Non-pigmented ciliary epithelial cell (primary cell): ENCODE results near the gene FRMPD2.
"Not testable (repeated sequence)": the region's sequence is repeated elsewhere in the genome, so short reads cannot be mapped to it uniquely, and the experiment has no call there.

ENCODE experiments used
- DNase-seq: peaks from one replicate; pipeline ENCODE4 v3.0.0-alpha.2; 2010; ENCODE audit warnings: low read depth

The FRMPD2 gene

DNA sequence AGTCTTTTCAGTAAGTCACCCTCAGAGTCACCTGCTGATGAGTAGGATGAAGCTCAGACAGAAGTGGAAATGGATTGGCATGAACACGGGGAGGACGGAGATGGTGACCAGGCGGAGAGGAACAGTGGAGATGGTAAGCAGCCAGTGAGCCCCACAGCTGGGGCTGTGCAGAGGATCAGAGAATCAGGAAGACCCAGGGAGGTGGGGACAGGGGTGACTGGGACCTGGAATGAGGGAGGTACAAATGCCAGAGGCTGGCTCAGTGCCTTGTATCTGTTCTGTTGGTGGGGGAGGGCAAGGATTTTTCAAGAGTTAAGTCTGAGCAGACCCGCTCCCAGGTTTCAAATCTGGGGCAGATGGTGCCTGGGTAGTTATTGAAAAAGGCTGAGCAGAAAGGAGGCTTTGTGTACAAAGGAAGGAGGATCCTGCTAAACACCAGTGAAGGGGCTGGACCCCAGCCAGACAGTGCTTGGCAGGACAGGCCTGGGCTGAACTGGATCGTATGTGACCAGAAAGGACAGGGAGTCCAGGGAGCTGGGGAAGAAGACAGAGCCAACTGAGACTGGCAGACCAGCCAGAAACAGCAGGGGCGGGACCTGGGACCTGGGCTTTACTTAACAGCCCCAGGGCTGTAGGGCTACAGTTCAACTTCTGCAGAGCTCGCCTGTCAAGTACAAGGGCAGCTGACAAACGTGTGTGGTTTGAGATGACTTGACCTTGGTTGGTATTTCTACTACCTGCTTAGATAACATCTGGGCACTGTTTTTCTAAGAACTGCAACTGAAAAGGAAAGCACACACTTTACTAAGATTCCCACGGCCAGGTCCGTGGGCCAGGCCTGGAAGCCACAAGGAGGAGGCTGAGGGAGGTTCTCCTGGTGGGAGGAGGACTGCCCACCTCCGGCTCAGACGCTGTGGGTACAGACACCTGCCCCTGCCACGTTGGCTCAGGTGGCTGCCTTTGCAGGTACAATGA is 13.2 kb upstream of the FRMPD2 start:
- no peak for DNase-seq

DNA sequence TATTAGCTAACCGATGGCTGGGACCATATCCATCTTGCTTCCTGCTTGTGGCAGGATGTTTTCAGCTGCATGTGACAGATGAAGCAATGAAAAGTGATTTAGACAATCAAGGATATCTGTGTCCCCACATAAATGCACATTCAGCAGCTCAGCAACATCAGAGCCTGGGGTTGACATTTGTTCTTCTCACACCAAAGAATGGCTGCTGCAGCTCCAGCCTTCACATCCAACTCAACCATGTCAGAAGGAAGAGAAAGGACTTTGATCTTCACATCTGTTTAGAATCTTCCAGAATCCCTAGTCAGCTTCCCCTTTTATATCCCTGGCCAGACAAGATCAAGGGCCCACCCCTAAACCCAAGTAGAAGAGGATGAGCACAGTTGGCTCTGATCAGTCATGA is 11.9 kb upstream of the FRMPD2 start:
- DNase-seq: no peak

DNA sequence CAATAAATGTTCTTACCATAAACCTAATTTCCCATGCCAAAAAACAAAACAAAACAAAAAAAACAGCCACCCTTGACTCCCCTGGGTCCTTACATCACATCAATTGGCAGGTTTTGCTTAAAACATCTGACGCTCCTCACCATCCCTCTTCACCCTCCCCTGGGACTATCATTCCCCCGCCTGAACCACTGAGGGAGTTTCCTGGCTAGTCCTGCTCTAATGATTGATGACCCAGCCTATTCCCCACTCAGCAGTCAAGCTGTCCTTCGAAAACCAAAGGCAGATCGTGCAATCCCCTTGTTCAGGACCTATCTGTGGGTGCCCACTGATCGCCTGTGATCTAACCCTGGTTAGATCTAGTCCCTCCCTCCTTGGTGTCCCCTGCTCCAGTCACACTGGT is 11.2 kb upstream of the FRMPD2 start:
- no peak for DNase-seq

DNA sequence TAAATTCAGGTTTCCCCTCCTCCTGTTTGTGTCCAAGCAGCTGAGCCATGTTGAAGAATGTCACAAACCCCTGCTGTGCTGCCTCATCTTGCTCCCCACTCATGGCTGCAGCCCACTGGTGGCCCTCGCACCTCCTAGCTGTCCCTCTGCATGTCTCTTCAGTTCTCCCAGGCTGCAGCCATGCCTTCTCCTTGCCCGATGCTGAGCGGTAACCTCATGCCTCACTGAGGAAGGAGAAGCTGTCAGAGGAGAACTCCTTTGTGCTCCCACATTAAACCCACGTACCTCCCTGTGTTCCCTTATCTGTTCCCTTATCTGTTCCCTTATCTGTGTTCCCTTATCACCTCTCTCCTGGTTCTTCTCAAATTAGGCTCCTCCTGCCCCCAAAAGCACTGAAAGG is 10.3 kb upstream of the FRMPD2 start:
- DNase-seq: no peak

DNA sequence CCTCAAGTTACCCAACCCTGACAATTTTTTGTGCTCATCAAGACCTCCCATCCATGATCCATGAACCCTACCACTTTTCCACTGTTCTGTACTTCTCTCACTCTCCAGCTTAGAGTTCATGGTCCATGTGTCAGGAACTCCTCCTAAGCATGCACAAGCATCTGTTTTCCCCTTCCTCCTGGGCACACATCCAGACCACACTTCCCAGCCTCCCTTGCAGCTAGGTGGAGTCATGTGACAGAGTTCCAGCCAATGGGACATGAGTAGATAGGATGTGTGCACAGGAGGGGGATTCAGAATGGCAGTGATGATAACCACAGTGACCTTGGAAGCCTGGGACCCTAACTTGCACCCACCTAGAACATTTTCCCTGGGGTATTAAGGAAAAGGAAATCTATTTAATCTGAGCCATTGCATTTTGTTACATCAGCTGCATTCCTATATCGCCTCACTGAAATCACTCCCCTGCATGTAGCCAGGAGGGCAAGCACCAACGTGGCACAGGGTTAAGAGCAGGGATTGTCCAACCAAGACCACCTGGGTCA is 9.6 kb upstream of the FRMPD2 start:
- no peak for DNase-seq

DNA sequence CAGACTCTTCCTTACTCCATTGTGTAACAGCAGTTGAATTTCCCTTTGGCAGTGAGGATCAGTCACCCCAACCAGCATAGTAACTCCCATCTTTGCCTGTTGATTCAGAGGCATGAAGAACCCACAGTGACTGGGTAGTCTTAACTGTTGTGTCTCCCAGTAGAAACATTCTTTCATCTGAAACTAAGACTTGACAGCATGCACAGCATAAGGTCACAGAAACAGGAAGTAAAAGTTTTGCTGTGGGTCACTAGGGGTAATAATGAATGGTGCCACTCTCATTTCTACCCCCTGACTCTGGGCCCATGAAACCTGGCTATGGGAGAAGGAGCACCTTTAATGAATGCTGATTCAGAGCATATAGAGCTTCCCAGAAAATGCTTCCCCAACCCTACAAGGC is 8.3 kb upstream of the FRMPD2 start:
- no peak for DNase-seq

DNA sequence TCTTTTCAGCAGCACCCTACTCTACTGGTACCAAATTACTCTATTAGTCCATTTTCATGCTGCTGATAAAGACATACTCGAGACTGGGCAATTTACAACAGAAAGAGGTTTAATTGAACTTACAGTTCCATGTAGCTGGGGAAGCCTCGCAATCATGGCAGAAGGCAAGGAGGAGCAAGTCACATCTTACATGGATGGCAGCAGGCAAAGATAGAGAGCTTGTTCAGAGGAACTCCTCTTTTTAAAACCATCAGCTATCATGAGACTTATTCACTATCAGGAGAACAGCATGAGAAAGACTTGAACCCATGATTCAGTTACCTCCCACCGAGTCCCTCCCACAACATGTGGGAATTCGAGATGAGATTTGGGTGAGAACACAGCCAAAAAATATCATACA is 7.2 kb upstream of the FRMPD2 start:
- DNase-seq: not testable (repeated sequence)

DNA sequence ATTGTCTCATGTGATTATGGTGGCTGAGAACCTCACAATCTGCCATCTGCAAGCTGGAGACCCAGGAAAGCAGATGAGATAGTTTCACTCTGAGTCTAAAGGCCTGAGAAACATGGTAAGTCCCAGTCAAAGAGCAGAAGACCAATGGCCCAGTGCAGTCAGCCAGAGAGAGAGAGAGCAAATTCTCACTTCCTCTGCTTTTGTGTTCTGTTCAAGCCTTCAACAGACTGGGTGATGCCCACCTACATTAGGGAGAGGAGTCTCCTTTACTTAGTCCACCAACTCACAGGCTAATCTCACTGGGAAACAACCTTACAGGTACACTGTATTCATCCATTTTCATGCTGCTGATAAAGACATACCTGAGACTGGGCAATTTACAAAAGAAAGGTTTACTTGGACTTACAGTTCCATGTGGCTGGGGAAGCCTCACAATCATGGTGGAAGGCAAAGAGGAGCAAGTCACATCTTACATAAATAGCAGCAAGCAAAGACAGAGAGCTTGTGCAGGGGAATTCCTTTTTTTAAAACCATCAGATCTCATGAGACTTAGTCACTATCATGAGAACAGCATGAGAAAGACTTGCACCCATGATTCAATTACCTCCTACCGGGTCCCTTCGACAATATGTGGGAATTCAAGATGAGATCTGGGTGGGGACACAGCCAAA is 4.7 kb upstream of the FRMPD2 start:
- DNase-seq: no peak

DNA sequence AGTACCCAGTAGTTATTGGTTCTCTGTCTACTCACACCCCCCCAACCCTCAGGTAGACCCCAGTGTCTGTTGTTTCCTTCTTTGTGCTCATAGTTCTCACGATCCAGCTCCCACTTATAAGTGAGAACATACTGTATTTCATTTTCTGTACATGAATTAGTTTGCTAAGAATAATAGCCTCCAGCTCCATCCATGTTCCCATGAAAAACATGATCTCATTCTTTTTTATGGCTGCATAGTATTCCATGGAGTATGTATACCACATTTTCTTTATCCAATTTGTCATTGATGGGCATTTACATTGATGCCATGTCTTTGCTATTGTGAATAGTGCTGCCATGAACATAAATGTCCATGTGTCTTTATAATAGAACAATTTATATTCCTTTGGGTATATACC is 2.6 kb upstream of the FRMPD2 start:
- DNase-seq: no peak

DNA sequence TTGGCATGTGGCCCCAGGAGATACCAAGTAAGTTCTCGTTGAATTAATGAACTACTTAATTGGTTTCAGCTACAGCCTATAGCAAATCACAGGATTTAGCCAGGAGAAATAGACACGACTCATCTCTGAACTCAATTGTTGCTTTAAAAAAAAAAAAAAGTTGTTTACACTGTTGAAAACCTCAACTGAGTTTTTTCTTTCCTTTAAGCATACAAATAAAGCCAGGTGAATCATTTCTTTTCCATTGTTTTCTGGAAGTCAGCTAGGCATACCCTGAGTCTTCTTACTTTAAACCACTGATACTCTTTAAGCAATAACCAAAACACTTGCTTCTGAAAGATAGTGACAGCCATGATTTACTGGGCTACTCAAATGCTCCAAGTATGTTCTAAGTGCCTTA is 755 bp downstream of the FRMPD2 start:
- DNase-seq: no peak

DNA sequence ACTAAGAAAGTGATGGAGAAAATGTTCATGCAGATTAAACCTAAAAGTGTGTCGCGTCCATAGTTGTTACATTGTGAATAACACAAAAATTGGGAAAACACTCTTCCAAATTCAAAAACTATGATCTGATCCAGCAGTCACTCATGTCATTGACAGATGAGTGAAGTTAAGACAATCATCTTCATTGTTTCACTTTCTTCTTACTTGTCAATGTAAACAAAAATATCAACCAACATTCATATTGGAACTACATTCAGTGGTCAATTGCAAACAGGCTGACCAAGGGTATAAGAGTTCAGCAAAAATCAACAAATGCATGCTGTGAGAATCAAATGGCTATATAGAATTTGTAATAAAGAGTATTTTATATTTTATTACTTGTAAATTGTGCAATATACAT is 1.8 kb downstream of the FRMPD2 start:
- DNase-seq: no peak

DNA sequence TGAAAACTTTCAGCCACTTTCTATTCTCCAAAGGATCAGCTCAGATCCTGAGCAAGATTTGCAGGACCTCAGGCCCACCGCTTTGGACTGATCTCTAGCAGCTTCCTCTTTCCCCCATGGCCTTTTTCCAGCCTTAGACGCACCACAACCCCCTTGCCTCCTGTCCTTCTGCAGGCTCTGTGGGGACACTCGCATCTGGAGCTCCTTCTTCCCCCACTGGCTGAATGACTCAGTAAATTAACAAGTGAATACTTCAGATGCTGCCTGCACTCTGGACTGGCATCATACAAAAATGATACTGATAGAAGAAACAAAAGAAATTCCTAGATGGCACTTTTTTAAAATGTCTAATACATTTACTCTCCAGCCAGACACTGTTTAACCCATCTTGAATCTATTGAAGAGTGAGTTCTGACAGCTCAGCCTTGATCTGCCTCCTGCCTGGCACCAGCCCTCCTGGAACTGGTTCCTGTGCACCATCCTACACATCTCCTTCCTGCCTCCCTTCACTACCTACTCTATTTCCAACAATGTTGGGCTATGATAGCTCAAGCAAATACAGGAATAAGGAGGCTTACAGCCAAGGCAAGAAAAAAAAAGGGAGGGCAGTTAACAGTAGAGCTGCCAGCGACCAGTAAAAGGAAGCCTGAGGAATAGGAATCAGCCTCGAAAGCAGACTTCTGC is 3.3 kb downstream of the FRMPD2 start:
- DNase-seq: no peak

DNA sequence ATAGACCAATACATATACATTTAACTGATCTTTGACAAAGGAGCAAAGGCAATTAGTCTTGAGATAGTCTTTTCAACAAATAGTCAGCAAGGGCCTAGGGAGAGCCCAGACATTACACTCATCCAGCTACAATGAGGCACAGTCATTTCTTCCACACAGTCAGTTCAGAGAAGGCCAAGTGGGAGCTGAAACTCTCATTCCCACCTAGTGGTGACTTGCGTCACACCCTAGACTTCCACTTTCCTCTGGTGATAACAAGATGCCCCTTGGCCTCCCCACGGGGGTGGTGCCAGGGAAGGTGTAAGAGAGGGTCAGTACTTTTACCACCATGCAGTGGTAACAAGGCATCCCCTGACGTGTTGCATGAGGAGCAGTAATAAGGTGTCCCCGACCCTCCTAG is 8.0 kb downstream of the FRMPD2 start:
- no peak for DNase-seq

DNA sequence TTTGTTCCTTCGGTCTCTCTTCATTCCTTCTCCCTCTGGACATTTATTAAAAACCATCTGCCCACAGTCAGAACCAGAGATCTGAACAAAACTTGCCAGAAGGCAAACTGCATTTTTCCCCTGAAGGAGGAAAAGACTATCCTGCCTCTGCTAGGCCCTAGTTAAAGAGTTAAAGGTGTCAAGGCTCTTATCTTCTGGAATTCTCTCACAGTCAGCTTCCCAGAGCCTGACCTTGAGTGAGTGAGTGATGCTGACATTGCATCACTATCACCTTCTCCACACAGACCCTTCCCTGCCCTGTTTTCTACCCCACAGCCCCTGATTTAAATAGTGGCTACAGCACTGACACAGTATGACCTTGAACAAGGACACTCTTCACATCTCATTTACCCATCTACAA is 16.4 kb downstream of the FRMPD2 start:
- DNase-seq: no peak

DNA sequence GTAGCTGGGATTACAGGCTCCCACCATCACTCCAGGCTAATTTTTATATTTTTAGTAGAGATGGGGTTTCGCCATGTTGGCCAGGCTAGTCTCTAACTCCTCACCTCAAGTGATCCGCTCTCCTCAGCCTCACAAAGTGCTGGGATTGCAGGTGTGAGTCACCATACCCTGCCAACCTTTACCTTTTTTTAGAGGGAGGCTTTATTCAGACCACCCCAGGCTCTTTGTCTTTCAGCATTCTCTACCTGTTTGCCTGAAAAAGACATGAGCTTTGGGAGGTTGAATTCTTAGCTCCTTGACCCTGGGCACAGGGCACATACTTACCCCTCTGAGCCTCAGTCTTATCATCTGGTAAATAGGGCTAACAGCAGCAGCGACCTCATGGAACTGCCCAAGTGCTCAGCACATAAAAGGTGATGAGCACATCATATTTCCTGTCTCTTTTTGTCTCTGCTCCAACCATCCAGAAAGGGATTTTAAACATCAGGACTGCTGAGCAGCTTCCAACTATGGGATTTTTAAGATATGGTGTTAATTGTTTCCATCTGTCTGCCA is 17.0 kb downstream of the FRMPD2 start:
- DNase-seq: no peak

DNA sequence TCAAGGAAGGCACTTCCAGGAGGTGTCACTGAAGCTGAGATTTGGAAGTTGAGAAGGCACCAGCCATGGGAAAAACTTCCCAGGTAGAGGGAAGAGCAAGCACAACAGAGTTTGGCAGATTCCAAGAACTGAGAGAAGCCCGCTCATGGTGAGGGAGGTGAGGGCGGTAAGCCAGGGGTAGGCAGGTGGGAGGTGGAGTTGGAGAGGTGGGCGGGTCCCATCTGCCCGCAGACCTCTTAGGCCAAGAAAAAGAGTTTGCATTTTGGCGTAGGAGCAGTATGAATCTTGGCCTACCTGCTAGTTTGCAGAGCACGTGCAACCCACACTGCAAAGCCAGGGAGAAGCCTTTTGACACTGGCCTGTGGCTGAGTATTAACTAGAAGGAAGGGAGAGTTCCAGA is 18.8 kb downstream of the FRMPD2 start:
- DNase-seq: no peak

DNA sequence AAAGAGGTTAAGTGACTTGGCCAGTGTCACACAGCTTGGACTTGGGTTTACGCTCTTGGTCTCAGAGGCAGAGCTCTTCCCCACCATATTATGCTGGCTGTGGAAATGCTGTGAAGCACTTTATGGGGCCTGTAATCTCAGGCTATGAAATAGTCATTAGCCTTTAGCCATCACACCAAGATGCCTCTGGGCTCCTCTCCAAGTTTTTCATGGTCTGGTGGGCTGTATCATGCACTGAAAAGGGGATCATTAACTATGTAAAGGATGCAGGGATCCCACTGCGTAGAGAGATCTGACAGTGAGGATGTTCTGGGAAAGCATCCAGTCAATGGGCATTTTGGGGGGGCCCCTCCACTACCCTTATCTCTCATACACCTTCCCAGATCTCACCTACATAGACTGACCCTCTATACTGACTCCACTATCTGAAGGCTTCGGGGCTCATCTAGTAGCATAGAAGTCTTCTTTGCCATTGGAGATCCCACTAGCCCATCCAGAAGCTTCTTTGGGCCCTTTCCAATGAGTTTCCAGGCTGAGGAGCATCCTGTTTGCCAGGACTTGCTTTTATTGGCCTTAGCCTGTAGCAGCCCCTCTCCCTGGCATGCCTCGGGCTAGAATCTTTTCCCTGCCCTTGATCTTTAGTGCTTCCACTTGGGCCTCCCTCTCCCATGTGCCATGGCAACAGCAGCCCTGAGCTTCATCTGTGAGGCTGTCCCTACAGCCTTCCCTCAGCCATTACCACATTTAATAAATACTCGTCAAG is 19.6 kb downstream of the FRMPD2 start:
- DNase-seq: no peak

DNA sequence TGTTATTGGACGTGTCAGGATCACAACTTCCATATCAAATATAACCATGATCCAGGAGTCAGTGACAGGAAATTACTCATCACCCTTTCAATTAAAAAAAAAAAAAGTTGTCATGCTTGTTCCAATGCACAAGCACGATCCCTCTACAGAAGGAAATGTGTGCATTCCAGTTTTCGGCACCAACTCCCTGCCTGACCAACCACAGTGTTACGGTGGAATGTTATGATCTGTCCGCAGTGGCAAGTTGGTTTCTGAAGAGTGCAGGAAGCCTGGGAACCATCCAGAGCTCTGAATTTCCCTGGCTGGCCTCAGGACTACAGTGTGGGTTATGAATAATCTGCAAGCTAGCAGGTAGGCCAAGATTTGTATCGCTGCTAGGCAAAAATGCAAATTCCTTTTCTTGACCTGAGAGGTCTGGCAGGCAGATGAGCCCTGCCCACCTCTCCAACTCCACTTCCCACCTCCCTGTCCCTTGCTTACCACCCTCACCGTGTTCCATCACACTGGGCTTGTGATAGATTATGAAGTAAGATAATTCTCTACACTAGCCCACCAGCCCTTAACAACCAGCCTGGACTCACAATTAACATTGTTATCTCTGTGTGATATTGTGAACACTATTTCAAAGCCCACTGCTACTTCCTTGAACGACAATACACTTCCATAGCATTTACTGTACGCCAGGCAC is 20.4 kb downstream of the FRMPD2 start:
- peak; percentile 58 for DNase-seq

DNA sequence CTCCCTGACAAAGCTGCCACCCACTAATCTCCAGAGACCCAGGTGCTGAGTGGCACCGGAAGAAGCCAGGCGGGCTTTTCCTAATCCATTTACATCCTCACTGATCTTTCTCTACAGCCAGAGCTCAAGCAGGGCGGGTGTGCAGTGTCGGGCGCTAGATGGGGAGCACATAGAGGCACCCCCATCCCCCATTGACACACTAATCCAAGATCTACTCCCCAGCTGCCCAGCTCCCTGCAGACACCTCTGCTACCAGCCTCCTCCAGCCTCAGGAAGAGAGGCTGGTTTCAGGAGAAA is 22.2 kb downstream of the FRMPD2 start:
- DNase-seq: no peak

DNA sequence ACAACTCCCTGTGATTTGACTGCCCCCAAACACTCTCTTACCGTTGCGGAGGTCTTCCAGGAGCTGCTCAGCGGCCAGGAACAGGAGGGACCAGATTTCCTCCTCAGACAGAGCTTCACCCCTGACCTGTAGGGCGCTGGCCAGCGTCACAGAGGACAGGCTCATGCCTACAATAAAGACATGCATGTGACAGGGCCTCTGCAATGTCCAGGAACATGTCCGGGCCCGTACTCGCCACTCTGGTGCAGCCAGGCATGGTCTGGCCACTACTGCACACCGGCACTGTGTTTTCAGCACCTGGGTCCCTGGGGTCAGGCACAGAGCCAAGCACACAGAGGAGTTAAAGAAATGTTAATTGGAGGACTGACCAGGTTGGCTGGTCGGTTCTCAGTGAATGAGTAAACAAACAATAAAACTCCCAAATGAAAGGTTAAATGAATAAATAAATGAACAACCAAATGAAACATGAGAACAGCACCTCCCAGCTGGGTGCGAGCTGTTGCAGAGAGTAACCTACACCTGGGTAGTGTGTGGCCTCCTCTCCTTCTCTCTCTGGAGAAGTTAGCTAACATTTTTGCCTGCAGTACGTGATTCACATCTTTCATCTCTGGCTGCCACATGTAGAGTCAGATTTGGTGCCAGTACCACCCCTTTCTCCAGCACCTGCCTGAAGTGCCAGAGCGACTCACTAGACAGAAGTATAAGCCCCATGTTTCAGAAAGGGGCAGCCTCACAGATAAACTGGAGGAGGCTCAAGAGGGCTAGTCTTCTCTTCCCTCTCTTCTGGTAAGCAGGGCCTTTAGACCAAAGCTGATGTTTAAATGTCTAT is 22.8 kb downstream of the FRMPD2 start:
- no peak for DNase-seq
